Measurements from ENCODE around the gene RHBDD2.

The RHBDD2 gene

GRCh38 chr7:75928568-75928914 lies 49.7 kb downstream of the RHBDD2 start:
- no peak for ATAC-seq
- TF ChIP-seq CSDC2 (CRISPR knock-in tag; IDR thresholded peaks at IDR 0.05): no peak
- no peak for TF ChIP-seq ISL1 (CRISPR knock-in tag; IDR thresholded peaks at IDR 0.05)

GRCh38 chr7:75931680-75932079 lies 52.8 kb downstream of the RHBDD2 start:
- TF ChIP-seq PPARA (CRISPR knock-in tag; IDR thresholded peaks at IDR 0.05; ENCODE audit: borderline replicate concordance): no peak
- no peak for TF ChIP-seq CSRNP3 (CRISPR knock-in tag; IDR thresholded peaks at IDR 0.05)
- TF ChIP-seq ISL1 (CRISPR knock-in tag; IDR thresholded peaks at IDR 0.05): no peak
- TF ChIP-seq ZFP30 (CRISPR knock-in tag; IDR thresholded peaks at IDR 0.05): no peak
- TF ChIP-seq GLIS3 (CRISPR knock-in tag; IDR thresholded peaks at IDR 0.05): no peak
- no peak for TF ChIP-seq POU6F1 (CRISPR knock-in tag; IDR thresholded peaks at IDR 0.05; ENCODE audit: borderline replicate concordance, low read depth)
- TF ChIP-seq BACH2 (CRISPR knock-in tag; IDR thresholded peaks at IDR 0.05; ENCODE audit: borderline replicate concordance): no peak
- no peak for TF ChIP-seq SNAI2 (CRISPR knock-in tag; IDR thresholded peaks at IDR 0.05)
- no peak for TF ChIP-seq ZFP3 (CRISPR knock-in tag; IDR thresholded peaks at IDR 0.05)
- TF ChIP-seq RARB (CRISPR knock-in tag; IDR thresholded peaks at IDR 0.05): no peak
- no peak for TF ChIP-seq ZC3H10 (CRISPR knock-in tag; IDR thresholded peaks at IDR 0.05)
- no peak for TF ChIP-seq OSR1 (CRISPR knock-in tag; IDR thresholded peaks at IDR 0.05)
- no peak for TF ChIP-seq ESRRG (CRISPR knock-in tag; IDR thresholded peaks at IDR 0.05)
- no peak for TF ChIP-seq CREB5 (CRISPR knock-in tag; IDR thresholded peaks at IDR 0.05; ENCODE audit: low read depth)
- no peak for TF ChIP-seq ZNF70 (CRISPR knock-in tag; IDR thresholded peaks at IDR 0.05)
- TF ChIP-seq ARNTL (CRISPR knock-in tag; IDR thresholded peaks at IDR 0.05; ENCODE audit: borderline replicate concordance, low read depth): no peak
- no peak for TF ChIP-seq TSHZ2 (CRISPR knock-in tag; IDR thresholded peaks at IDR 0.05)
- ATAC-seq: no peak

- peak; percentile 39; the same call in 1 of the 2 replicates for TF ChIP-seq ZC3H10 (CRISPR knock-in tag; IDR thresholded peaks at IDR 0.05)
- TF ChIP-seq SNAI2 (CRISPR knock-in tag; IDR thresholded peaks at IDR 0.05): 0 out of 2 replicates have a peak, but pooled peaks have one; percentile 69
- peak; percentile 13; the same call in 1 of the 2 replicates for TF ChIP-seq TCF4 (CRISPR knock-in tag; IDR thresholded peaks at IDR 0.05; ENCODE audit: borderline replicate concordance)
- peak; percentile 94; the same call in 1 of the 2 replicates for TF ChIP-seq BACH2 (CRISPR knock-in tag; IDR thresholded peaks at IDR 0.05; ENCODE audit: borderline replicate concordance)
- TF ChIP-seq ZNF8 (CRISPR knock-in tag; IDR thresholded peaks at IDR 0.05): no peak
- no peak for TF ChIP-seq ZNF565 (CRISPR knock-in tag; conservative IDR thresholded peaks at IDR 0.05; ENCODE audit: low read depth)
- TF ChIP-seq ZFP3 (CRISPR knock-in tag; IDR thresholded peaks at IDR 0.05): peak; percentile 59; the same call in 1 of the 2 replicates
- peak; percentile 83 for ATAC-seq
Measured at GRCh38 chr7:75937958-75938786, 59.3 kb downstream of the RHBDD2 start.

Measured in SK-N-SH treated with all-trans-retinoic acid at 6 μM for 48 hours (cell line).